ENCODE results near the gene CTDP1.

Gene CTDP1

GRCh38 chr18:79787527-79787864 lies 107.9 kb downstream of the CTDP1 start:
- DNase-seq = no peak

- no peak for DNase-seq
Observed at GRCh38 chr18:79787865-79788733, 108.5 kb downstream of the CTDP1 start.

- no peak for DNase-seq
Observed at GRCh38 chr18:79788734-79789085, 109.1 kb downstream of the CTDP1 start.

GRCh38 chr18:79789091-79789891 lies 109.7 kb downstream of the CTDP1 start:
- no peak for DNase-seq

GRCh38 chr18:79789901-79790890 lies 110.6 kb downstream of the CTDP1 start:
- peak; percentile 53 for DNase-seq

GRCh38 chr18:79790996-79791972 lies 111.7 kb downstream of the CTDP1 start:
- DNase-seq = no peak

GRCh38 chr18:79792096-79792987 lies 112.7 kb downstream of the CTDP1 start:
- no peak for DNase-seq

GRCh38 chr18:79792988-79793355 lies 113.4 kb downstream of the CTDP1 start:
- DNase-seq = no peak

- no peak for DNase-seq
Observed at GRCh38 chr18:79794846-79795245, 115.2 kb downstream of the CTDP1 start.

- no peak for DNase-seq
Observed at GRCh38 chr18:79795446-79795845, 115.8 kb downstream of the CTDP1 start.

GRCh38 chr18:79796016-79796415 lies 116.4 kb downstream of the CTDP1 start:
- DNase-seq = no peak

- DNase-seq = no peak
Observed at GRCh38 chr18:79796531-79797405, 117.2 kb downstream of the CTDP1 start.

- DNase-seq = no peak
Observed at GRCh38 chr18:79797518-79798345, 118.1 kb downstream of the CTDP1 start, which contains the start of gene KCNG2. Gene KCNG2, plus strand, starts transcription at chr18:79797938. Its CDS starts 65,730 bp downstream, at chr18:79863668.

- no peak for DNase-seq
Observed at GRCh38 chr18:79798346-79798998, 118.9 kb downstream of the CTDP1 start.

- no peak for DNase-seq
Observed at GRCh38 chr18:79798999-79799370, 119.4 kb downstream of the CTDP1 start.

- no peak for DNase-seq
Observed at GRCh38 chr18:79799619-79800370, 120.2 kb downstream of the CTDP1 start.
